Measurements from ENCODE around the gene IL34. TPM values are rescaled to one million over a fixed set of nuclear protein-coding genes. Genes with fewer than 3 reads are reported as not detected.

IL34 gene
- total RNA-seq, 1 experiment from 2014 or later, result 1.4 TPM

DNA sequence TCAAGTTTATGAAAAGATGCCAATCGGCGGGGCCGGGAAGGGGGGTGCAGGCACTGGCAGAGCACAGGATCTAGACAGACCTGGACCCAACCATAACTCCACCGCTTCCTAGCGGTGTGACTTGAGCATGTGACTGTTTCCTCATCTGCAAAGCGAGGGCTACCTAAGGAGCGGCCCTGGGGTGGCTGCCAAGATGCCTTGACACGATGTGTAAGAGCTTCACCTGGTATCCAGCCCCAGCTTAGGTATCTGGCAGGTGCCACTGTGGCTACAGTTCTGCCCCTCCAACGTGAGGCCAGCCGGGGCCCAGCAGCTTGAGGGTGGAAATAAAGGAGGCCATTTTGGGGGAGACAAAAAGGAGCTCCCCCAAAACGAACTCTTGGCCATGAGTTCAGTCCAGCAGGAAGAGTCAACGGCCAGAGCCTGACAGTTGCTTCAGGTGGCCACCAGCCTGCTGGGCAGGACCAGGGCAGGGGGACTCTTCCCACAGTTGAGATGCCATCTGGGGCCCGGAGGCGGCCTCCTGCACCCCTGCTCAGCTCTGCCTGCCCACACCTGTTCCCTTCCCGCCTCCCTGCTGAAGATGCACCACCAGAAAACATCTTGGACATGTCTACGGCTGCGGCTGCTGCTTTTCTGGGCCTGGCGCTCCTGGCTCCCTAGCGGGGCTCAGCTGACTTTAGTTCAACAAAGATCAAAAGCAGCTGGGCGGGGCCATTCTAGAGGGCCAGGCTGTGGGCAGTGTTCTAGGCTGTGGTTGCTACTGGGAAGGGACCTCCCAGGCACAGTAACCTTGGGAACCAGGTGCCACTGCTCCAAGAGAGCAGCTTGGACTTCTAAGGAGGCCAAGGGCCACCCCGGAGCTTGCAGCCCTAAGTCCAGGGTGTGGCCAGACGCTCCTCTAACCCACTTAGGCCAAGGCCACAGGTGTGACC, 42.9 kb downstream of the IL34 start:
- Histone ChIP-seq H3K4me3 (no peak overlapping the region), H3K27me3 (no peaks in the 10 kb centered on the region), H3K9me3 (no peaks in the 10 kb centered on the region), H3K36me3 (peaks cover 5% of the 10 kb centered on the region)
- no peak for DNase-seq

DNA sequence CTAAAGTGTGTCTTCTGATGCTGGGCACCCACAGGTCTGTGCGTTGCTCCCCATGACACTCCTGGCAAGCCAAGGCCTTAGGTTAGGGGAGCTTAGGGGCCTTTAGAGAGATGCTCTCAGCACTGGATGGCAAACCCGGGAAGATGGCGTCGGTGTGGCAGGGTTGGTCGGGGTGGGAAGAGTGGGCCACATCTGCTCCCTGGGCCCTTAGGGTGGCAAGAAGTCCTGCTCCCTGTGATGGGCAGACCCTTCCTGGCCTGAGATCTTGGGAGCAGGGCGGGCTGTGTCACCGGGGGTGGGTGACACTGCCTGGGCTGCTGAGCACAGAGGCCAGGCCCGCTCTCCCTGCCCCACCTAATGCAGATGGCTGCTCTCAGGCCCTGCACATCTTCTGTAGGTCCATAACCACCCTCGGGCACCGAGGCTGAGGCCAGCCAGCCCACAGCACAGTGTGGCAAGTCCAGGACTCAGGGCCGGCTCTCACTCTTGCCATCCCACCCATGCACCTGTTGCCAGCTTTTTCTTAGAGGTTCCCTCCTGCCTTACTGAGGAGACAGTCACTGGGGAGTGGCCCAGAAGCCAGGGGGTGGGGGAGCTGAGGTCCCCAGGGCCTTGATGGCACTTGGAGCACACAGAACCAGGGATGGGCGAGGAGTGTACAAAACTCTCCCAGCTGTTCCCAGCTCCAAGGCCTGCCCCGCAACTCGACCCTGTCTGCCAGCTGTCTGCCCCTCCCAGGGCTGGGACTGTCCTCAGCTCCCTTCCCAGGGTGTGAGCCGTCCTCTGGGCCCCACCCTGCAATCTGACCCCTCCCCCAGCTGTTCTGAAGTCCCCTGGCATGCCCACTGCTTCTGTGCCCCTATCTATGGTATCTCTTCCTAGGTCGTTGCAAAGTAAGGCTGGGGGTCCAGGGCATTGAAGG, 43.9 kb downstream of the IL34 start:
- Histone ChIP-seq H3K36me3 (no peaks in the 10 kb centered on the region), H3K4me3 (no peak overlapping the region), H3K9me3 (no peaks in the 10 kb centered on the region), H3K27me3 (no peaks in the 10 kb centered on the region)
- no peak for DNase-seq

DNA sequence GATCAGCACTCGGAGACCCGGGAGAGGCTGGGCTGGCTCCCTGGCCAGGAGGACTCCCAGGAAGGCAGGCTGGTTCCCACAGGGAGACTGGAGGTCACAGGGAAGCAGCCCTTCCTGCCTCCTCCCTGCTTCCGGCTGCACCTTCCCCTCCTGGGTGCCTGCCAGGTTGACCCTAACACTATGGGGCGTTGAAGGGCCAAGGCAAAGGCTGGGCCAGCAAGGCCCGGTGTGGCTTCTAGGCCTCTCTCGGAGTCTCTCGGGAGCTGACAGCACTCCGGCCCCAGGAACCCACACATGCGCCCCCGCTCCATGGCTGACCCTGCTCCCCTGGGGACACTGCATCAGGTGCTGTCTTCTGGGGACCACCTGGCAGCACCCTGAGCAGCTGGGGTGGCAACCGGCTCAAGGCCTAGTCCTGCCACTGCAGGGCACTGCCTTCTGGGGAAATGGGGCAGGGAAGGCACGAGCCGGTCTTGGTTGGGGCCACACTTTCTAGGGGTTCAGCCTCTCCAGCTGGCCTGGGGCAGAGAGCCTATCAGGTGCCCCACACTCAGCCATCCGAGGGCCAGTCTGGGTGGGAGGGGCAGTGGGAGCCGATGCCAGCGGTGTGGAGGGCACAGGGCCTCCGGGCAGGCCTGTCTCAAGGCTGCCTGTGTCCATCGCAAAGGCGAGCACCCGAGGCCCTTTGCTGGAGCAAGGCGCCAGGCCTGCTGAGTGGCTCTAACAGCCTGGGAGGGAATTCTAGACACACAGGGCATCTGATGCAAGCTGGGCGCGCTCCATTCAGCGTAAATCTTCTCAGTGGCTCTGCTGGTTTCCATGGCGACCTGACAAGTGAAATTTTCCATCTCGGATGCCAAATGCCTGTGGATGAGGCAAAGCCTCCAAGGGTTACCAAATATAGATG, 45.1 kb downstream of the IL34 start:
- DNase-seq, result peak; percentile 75
- H3K9me3 ChIP-seq, result no peaks in the 10 kb centered on the region

DNA sequence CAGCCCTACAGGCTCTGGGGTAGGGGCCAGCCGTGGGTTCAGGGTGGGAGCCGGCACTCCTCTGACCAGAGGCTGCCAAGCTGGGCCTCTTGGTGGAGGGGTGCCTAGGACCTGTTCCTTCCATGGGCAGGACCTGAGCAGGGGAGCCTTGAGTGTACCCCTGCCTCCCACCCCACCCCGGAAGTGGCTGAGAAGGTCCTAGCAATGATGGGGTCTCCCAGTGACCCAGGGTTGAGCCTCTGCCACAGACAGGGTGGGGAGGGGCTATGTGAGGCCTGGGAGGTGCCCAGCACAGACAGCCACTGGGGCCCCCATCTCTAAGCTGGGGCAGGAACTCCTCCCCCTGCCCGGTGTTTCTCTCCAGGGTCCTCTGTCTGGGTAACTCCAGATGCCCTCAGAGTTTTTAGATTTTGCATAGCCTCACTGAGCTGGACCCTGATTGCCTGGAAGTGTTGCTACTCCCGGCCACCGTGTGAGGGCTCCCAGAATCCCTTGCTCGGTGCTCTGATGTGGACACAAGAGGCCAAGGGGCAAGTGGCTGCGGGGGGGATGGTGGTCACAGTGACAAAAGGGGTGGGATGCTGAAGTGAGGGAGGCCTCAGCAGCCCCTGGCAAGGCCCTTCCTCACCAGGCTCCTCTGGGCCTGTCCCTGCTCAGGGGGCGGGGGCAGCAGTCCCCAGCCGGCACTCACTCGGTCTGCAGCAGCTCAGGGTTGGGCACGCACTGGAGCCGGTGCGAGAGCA, 45.9 kb downstream of the IL34 start:
- Histone ChIP-seq H3K36me3 (no peaks in the 10 kb centered on the region), H3K27me3 (no peaks in the 10 kb centered on the region), H3K4me3 (no peak overlapping the region), H3K9me3 (no peaks in the 10 kb centered on the region)
- no peak for DNase-seq

More for the DNA sequence above, 45.1 kb downstream of the IL34 start:
- H3K36me3 ChIP-seq, result no peaks in the 10 kb centered on the region
- H3K27me3 ChIP-seq, result no peaks in the 10 kb centered on the region
- H3K4me3 ChIP-seq, result no peak overlapping the region

DNA sequence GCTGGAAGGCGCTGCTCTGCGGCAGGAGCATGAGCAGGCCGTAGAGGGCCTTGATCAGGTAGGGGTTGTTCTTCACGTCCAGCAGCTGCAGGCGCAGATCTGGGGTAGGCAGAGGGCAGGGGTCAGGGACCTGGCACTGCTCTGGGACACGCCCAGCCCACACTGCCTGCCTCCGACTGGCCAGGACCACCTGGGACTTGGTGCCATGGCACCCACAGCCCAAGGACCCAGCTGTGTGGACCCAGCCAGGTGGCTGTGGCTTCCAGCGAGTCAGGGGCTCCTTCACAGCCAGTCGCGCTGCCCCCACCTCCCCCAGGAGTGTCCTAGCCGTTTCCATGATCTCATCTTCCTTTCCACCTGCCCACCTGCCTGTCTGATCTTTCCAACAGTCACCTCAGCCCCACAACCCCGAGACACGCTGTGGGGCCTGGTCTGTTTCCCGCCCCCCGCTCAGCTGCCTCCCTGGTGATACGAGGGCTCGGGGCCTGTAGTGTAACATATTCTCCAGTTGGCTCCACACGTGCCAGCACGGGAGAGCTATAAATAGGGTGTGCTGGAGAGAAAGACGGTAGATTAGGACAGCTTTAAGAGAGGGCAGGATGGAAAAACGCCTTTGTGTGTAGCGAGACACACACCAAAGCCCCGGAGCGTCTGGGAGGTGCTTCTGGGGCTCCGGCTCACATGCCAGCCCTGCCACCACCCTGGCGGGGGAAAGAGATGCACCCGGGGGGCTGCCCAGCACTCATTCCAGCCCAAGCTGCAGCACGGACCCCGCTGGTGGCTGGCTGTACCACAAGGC, 46.7 kb downstream of the IL34 start:
- Histone ChIP-seq H3K36me3 (no peaks in the 10 kb centered on the region), H3K4me3 (no peak overlapping the region), H3K9me3 (no peaks in the 10 kb centered on the region), H3K27me3 (no peaks in the 10 kb centered on the region)
- DNase-seq, result no peak

DNA sequence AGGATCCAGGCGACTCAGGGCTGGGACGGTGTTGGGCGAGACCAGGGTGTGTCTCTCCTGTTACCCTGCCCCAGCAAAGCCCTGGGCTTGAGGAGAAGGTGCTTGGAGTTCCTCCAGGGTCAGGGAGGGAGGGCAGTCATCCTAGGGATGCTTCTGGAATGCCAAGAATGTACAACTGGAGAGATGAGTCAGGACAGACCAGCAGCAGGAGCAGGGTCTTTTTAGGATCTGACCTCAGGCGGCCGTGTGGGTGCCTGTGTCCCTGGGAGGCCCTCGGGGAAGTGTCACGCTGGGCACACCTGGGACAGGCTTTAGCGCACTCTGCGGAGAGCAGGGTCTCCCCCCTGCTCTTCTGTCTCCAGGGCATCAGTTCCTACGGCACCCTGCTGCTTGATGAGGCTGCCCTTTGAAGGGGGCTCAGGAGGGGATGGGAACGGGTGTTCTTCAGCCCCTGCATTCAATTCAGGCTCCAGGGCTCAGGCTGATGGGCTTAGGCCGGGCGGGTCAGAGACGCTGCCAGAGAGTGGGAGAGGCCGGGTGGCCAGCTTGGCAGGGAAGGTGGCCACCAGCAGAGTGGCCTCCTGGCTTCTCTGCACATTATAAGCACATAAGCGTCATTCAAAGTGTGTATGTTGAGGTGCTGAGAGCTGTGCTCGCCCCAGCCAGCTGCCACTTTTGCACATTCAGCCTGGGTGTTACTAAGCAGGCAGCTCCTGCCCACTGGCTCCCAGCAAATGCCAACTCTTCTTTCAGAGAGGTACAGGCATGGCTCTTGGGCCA, 47.9 kb downstream of the IL34 start:
- Histone ChIP-seq H3K36me3 (no peaks in the 10 kb centered on the region), H3K4me3 (no peak overlapping the region), H3K27me3 (no peaks in the 10 kb centered on the region), H3K9me3 (no peaks in the 10 kb centered on the region)
- DNase-seq, result peak; percentile 89

DNA sequence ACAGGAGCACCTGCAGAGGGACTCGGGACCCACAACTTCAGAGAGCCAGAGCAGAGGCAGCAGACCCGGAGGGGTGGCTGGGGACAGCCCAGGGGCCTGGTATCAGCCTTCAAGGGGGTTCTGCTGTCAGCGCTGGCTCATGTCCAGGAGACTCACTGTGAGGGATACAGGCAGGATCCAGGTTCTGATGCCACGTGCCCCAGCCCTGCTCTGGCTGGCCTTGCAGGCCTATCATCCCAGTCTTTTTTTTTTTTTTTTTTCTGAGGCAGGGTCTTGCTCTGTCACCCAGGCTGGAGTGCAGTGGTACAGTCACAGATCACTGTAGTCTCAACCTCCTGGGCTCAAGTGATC, 48.5 kb downstream of the IL34 start:
- no peaks in the 10 kb centered on the region for H3K9me3 ChIP-seq
- no peaks in the 10 kb centered on the region for H3K36me3 ChIP-seq
- H3K4me3 ChIP-seq, result no peak overlapping the region
- DNase-seq, result peak; percentile 63
- no peaks in the 10 kb centered on the region for H3K27me3 ChIP-seq

DNA sequence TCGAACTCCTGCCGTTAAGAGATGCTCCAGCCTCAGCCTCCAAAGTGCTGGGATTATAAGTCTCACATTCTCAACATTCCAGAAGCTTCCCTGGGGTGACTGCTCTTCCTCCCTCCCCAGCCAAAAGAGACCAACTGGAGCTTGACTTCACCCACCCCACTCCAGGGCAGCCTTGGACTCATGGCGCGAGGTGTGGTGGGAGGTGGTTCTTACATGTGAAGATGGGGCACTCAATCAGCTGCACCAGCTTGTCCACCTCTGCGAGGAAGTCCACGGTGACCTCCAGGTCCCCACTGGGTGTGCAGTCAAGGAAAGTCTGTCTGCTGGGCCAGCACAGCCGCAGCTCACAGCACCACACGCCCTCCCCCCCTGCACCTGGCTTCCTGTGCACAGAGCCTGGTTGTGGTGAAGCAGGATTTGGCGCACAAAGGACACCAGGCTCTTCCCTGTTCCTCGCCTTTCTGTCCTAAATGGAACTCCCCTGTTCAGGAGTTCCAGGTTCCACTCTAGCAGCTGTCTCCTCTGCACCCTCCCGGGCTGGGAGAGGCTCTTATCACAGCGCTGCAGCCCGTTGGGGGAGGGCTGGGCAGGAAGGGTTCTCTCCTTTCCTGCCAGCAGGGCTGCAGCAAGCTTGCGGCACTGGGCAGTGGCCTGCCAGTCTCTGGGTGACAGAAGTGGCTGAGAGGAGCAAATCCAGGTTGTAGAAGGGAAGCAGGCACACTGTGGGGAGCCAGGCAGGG, 49.1 kb downstream of the IL34 start:
- no peaks in the 10 kb centered on the region for H3K36me3 ChIP-seq
- no peaks in the 10 kb centered on the region for H3K27me3 ChIP-seq
- no peak overlapping the region for H3K4me3 ChIP-seq
- no peak for DNase-seq
- no peaks in the 10 kb centered on the region for H3K9me3 ChIP-seq

DNA sequence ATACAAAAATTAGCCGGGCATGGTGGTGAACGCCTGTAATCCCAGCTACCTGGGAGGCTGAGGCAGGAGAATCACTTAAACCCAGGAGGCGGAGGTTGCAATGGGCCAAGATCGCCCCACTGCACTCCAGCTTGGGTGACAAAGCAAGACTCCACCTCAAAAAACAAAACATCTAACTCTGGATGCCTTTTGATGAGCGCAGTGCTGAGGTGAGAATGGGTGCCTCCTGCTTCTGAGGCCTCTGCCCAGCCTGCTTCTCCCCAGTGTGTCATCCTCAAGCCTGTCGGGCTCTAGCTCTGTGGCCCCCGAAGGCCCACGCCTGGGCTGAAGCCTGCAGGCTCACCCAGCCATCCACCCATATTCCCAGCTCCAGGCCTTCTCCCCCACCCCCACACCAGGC, 50.0 kb downstream of the IL34 start:
- Histone ChIP-seq H3K27me3 (no peaks in the 10 kb centered on the region), H3K9me3 (no peaks in the 10 kb centered on the region), H3K36me3 (no peaks in the 10 kb centered on the region), H3K4me3 (no peak overlapping the region)
- no peak for DNase-seq

DNA sequence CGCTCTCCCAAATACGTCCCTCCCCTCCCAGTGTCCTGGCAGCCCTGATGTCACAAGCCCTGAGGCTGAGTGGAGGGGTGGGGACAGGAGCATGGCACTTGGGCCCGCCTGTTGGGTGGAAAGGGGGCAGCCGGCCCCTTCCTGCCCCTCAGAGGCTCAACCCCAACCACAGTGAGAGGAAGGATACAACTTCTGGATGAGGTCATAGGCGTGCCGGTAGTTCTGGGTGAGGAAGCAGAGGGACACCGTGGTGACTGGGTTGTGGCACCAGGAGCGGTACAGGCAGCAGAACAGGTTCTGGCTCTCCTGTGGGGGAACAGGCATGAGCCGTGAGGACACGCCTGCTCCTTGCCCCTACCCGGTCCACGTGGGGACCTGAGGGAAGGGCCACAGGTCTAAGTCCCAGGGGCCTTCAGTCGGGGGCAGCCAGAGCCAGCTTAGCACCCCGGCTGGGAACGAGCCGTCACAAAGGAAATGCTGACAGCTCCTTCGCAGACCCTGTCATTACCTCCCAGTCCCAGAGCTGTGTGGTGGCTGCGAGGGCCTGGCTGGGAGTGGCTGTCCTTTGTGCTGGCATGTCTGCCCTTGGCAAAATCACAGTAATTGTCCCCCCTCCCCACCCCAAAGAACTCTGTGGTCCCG, 50.7 kb downstream of the IL34 start:
- H3K27me3 ChIP-seq, result no peaks in the 10 kb centered on the region
- no peak overlapping the region for H3K4me3 ChIP-seq
- H3K36me3 ChIP-seq, result no peaks in the 10 kb centered on the region
- DNase-seq, result no peak
- H3K9me3 ChIP-seq, result no peaks in the 10 kb centered on the region

DNA sequence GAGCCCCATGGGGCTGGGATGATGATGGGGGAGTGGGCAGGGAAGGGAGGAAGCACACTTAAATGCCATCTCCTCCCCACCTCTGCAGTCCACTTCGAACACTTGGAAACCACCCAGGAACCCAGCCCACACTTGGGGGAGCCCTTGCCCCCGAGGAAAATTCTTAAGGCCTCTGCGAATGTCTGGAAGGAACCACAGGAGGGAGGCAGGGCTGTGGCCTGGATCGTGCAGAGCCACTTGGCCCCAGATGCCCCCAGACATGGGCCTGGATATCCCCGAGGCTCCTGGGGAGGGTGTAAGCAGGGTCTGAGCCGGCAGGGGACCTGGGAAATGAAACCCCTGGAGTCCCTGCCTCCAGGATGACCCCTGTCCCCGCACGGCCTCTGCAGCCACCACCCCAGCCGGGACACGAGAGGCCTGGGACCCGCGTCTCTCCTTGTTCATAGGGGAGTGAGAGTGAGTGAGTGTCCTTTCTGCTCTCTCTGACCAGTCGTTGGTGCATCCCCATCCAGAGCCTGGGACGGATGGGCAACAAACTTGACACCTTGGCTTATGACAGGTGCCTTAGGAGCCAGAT, 51.3 kb downstream of the IL34 start:
- H3K9me3 ChIP-seq, result no peaks in the 10 kb centered on the region
- no peak overlapping the region for H3K4me3 ChIP-seq
- H3K27me3 ChIP-seq, result no peaks in the 10 kb centered on the region
- no peak for DNase-seq
- no peaks in the 10 kb centered on the region for H3K36me3 ChIP-seq

DNA sequence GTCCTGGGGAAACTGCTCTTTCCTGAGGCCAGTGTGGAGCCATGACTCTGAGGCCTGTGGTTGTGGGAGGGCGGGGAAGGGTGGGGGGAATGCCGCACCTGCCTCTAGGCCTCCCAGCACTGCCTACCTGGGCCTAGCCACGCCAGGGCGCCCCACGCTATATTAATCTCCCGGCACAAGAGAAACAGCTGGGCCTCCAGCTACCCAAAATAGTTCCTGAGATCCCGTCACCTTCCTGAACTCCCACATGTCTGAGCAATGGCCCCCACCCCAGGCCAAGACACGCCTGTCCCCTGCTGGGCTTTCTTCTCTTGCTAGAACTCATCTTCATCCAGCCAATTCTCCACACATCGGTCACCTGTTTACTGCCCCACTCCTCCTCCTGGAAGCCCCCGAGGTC, 52.5 kb downstream of the IL34 start:
- H3K4me3 ChIP-seq, result no peak overlapping the region
- H3K36me3 ChIP-seq, result no peaks in the 10 kb centered on the region
- H3K9me3 ChIP-seq, result no peaks in the 10 kb centered on the region
- H3K27me3 ChIP-seq, result no peaks in the 10 kb centered on the region
- no peak for DNase-seq

DNA sequence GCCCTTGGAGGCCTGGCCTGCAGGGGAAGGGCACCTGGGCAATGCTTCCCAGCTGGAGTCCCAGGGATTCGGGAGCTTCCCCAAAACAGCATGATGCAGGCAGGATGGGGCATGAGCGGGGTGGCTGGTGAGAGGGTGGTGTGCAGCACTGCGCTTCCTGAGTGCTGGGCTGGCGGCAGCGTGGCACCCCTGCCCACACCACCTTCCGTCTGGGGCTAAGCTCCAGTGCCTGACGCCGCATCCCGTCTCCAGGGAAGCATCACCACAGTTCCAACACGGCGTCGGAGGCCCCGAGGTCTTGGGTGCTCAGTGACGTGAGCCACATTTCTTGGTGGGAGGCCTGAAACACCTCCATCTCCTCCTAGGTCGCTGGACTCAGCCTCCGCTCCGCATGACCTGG, 53.3 kb downstream of the IL34 start:
- Histone ChIP-seq H3K27me3 (no peaks in the 10 kb centered on the region), H3K9me3 (no peaks in the 10 kb centered on the region), H3K36me3 (no peaks in the 10 kb centered on the region), H3K4me3 (no peak overlapping the region)
- DNase-seq, result no peak
